Fibroblast of skin of right quadriceps (primary cell): ENCODE measurements around the gene METTL14.

ENCODE experiments used
- DNase-seq: peaks from one replicate; pipeline ENCODE4 v3.0.0-alpha.2; 2013

METTL14 gene

GRCh38 chr4:118759481-118759880 lies 74.3 kb downstream of the METTL14 start:
- DNase-seq: no peak

DNA sequence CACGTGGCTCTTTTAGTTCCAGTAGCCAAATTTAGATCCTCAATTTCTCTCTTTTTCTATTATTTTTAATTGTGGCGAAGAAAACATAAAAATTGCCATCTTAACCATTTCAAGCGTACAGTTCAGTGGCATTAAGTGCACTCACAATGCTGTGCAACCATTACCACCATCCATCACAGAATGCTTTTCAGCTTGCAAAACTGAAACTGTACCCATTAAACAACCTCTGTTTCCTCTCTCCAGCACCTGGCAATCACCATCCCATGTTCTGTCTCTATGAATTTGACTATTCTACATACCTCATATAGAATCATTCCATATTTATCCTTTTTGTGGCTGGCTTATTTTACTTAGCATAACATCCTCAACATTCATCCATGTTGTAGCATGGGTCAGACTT lies 74.9 kb downstream of the METTL14 start:
- no peak for DNase-seq

GRCh38 chr4:118760493-118760892 lies 75.3 kb downstream of the METTL14 start:
- DNase-seq: no peak

GRCh38 chr4:118761397-118762016 lies 76.3 kb downstream of the METTL14 start:
- DNase-seq: no peak

DNA sequence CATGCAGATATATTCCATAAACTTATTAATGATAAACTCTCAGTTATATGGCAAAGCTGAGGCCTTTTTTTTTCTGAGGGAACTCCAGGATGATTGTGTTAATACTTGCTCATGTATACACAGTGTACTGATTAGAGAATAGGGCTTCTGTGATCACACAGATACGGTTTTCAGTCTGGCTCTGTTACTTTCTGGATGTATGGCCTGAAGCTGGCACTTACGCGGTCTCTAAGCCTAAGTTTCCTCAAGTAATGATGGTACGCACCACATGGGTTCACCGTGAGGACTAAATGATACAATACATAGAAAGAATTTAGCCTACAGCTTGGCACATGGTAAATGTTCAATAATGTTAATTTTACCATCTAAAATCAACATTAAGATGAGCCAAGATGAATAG lies 77.0 kb downstream of the METTL14 start:
- DNase-seq: no peak

- DNase-seq: peak; percentile 69
Measured at GRCh38 chr4:118762730-118763477, 77.7 kb downstream of the METTL14 start.
